Measurements from ENCODE around the gene OTOF.

The OTOF gene

DNA sequence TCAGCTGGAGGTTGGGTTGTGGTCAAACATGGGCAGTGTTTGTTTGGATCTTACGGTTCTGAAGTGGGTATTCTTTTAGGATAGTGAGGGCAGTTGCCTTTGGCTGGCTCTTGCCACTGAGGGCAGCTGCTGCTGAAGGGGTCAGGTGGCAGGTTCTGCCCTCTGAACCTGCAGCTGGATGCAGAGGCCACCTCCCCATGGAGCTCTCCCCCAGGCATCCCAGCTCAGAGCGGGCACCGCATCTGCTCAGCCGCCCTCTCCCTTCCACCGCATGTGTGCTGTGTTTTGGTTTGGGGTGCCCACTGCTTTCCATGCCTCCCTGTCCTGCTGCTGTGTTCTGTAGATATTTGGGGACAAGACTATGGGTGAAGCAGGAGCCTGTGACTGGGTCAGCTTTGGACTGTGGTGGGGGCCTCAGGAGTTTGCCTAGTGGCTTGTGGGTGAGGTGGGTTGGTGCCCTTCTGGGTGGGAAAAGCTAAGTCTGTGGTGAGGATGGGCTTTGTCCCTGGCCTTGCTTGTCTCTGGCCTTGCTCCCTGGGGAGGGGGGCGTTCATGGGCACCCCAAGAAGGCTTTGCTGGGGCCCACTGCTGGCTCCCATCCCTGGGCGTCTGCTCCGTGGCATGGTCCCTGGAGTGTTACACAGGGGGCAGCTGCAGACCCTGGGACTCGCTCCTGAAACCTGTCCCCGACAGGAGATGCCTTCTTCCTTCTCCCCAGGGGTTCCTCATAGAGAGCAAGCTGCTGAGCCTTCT lies 28.5 kb downstream of the OTOF start:
- DNase-seq, result no peak

DNA sequence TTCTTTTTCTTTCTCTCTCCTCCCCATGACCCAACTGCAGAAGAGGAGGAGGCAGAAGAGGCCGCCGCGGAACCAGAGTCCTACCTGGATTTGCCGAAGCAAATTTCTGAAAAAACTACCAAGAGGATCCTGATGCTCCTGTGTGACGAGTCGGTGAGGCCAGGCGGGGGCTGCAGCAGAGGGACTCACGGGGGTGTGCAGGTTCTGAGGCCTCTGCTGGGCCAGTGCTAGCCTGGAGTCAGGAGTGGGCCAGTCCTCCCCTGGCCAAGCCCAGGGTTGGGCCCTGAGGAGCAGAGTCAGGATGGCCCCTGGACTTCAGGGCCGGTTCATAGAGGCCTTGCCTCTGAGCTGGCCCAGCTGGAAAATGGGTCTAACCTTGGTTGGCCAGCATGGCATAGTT lies 29.3 kb downstream of the OTOF start:
- no peak for DNase-seq

DNA sequence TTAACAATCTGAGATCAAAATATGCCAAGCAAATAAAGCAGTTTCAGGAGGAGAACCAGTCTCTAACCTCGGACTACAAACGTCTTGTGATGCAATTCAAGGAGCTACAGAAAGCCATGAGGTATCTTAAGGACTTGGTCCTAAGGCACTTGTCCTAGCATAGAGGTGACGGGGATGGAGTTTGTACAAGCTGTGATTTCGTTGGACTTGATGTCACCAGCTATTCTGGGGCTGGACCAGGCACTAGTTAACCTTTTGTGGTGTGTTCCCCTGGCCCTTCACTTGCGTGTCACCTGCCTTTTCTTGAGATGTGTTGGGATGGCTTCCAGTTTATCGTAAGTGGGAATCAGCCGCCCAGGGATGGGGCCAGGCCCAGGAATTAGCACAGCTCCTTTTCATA lies 33.7 kb downstream of the OTOF start:
- no peak for DNase-seq

DNA sequence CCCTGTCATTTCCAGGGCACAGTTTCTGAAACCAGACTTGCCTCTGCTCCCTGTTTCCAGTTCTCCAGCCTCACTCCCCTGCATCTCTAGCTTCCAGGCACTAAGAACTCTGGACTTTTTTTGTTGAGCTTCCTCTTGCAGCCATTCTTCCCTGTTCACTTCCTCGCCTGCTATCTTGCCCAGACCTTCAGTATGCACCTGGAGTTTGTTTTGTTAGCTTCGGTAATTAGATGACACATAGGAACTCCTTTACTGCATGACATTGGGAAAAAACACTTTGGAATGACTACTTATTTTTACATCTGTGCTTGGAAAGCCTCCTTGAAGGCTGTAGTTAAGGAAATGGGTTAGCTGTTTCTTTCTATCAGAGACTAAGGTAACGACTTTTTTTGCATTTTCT lies 35.2 kb downstream of the OTOF start:
- no peak for DNase-seq

DNA sequence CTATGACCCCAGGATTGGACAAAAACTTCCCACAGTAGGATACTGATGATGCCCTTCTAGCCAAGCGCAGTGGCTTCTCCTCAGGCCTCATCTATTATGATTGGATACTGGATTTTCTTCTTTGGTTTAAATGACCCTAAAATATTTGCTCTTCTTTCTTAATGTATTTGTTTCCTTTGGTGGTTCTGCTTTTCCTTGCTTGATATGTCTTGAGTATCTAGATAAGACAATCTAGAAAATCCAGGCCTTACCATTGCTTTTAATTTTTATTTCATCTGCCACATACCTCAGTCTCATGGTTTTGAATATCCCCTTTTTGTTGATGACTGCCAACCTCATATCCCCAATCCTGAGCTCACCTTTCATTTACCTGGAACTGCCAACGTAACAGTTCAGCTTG lies 35.6 kb downstream of the OTOF start:
- no peak for DNase-seq

DNA sequence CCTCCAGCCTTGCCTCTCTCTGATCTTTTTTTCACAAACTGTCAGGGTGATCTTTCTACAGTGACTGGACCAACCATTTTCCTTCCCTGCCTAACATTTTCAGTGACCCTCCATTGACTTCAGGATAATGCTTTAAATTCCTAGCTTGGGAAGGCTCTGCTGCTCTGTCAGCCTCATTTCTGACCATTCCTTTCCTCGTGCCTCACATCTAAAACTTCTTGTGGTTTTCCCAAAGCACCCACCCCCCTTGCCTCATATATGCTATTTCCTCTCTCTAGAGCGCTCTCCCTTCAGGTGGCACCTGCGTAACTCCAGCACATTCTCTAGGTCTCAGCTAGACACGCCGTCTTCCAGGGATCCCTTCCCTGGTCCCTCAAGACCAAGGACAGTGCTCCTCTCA lies 39.0 kb downstream of the OTOF start:
- no peak for DNase-seq

DNA sequence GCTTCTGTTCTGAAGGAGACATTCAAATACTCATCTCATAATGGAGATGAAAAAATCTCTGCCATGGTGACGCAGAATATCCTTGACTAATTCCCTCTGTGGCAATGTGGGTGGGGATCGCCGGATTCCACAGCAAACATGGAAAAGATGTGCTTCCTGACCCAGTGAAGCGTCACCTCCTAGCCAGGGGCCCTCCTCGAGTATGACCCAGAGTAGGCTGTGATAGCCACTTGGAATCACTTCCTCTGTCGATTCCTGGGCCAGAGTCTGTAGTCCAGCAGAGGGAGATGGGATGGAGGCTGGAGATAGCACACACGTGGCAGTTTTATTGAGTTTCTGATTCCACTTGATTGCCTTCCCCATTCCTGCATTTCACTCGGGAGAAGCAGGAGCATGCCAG lies 39.4 kb downstream of the OTOF start:
- no peak for DNase-seq

DNA sequence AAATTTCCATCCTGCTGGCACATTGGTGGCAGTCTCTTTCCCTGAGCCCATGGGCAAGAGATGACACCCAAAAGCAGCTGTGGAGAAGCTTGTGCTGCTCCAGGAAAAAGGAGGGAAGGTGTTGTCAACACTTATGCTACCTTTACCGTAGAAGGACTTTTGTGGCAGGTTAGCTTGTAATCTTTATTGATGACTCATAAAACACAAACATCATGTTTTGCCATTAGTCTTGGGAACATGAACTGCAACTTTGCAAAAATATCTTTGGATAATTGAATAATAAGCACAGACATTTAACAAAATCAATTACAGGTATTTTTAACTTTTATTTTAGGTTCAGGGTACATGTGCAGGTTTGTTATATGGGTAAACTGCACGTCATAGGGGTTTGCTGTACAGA lies 42.8 kb downstream of the OTOF start:
- DNase-seq, result no peak

DNA sequence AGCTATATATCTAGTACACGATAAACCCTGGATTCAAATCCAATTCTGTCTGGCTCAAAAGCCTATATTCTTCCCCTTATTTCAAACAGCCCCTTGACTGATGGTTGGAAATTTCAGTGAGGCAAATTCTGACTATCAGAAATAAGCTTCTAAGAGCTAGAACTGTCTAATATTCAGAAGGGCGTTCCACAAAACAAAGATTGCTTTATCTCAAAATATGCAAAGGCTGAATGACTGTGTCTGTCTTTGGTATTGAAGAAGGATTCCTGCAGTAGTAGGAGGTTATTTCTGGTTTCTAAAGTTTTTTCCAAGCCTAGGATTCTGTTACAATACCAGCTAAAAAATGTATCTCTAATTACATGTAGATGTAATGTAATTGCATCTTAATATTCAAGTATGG lies 45.1 kb downstream of the OTOF start:
- no peak for DNase-seq

DNA sequence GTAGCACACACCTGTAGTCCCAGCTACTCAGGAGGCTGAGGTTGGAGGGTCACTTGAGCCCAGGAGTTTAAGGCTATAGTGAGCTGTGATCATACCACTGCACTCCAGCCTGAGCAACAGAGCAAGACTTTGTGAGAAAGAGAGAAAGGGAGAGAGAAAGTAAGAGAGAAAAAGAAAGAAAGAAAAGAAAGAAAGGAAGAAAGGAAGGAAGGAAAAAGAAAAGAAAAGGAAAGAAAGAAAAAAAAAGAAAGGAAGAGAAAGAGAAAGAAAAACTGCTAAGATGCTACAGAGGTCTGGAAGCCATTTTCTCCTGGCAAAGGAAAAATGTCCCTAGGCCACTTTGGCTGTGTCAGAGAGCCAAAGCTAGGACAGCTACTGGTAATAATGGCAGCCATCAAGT lies 45.6 kb downstream of the OTOF start:
- DNase-seq, result no peak

DNA sequence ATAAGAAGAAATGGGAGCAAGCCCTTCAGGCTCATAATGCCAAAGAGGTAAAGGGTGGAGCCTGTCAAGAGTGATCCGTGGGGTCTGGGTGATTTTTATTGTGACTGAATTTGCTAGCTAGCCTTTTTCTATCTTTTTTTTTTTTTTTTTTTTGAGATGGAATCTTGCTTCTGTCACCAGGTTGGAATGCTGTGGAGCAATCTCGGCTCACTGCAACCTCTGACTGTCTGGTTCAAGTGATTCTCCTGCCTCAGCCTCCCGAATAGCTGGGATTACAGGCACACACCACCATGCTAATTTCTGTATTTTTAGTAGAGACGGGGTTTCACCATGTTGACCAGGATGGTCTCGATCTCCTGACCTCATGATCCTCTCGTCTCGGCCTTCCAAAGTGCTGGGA lies 47.1 kb downstream of the OTOF start:
- DNase-seq, result no peak

DNA sequence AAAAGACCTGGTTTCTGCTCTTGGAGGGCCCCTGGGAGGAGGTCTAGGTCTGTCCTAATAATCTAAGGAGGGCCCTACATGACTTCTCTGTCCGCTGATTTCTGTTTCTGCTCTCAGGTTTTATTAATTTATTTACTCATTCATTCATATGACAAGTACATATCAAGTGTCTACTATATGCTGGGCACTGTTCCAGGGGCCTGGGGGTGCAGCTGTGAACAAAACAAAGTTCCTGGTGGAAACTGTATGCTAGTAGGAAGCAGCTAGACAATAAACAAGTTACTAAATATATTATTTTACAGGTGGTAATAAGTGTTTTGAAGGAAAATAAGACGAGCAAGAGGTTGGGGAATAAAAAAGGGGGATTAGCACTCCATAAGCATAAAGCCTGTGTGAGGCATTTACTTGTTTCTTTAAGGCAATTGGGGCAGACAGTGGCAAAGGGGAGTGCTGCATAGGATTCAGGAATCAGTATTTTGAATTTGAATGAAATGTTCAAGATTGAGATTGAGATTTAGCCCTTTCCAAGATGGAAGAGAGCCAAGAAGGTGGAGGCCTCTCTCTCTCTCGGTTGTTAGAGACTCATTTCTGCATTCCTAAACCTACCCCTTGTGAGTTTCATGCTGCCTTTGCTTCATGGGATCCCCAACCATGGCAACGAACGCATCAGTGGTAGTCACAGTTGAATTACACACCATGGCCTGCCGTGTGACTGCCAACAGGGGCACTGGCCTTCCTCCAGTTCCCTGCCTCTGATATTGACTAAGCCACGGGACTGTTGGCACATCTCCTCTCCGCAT lies 47.9 kb downstream of the OTOF start:
- peak; percentile 67 for DNase-seq

DNA sequence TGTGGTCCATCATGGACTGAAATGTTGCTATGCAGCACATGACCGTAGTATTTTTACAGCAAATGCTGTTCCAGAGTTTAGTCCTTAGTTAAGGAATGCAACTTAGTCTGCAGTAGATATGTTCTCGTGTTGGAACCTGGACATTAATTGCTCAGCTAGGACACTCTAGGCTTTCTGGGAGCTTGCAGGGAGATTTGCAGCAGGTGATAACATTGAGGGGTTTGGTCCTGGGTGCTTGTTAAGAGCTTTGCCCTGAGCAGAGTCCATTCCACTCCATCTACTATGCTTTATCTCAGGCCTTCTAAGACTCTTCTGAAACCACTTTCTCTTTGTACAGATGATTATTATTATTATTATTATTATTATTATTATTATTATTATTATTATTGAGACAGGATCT lies 49.1 kb downstream of the OTOF start:
- DNase-seq, result no peak

DNA sequence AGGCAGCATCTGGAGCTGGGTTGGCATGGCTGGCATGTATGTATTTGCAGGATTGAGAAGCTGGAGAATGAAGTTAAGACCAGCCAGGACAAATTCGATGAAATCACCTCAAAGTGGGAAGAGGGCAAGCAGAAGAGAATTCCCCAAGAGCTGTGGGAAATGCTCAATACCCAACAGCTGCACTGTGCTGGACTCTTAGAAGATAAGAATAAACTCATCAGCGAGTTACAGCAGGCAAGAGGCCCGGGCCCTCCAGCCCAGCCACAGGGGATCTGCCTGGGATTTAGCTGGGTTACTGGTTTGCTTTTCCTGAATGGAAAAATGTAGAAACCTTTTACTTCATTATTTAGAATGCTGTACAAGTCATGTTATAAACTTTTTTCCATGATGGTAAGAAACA lies 53.7 kb downstream of the OTOF start:
- no peak for DNase-seq

DNA sequence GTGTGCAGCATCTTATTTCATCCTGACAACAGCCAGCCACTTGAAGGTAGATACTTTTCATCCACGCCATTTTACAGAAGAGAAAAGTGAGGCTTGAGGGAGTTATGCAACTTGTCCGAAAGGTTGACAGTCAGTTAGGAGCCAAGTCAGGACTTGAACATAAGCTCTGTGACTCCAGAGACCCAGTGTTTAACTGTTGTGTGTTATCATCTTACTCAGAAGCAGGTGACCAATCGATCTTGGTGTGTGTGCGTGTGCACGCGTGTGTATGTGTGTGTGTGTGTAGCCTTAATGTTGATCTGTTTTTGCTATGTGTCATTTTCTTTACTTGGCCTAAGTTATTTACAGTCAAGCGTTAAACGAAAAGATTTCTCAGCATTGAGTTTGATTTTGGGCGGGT lies 54.2 kb downstream of the OTOF start:
- DNase-seq, result no peak

DNA sequence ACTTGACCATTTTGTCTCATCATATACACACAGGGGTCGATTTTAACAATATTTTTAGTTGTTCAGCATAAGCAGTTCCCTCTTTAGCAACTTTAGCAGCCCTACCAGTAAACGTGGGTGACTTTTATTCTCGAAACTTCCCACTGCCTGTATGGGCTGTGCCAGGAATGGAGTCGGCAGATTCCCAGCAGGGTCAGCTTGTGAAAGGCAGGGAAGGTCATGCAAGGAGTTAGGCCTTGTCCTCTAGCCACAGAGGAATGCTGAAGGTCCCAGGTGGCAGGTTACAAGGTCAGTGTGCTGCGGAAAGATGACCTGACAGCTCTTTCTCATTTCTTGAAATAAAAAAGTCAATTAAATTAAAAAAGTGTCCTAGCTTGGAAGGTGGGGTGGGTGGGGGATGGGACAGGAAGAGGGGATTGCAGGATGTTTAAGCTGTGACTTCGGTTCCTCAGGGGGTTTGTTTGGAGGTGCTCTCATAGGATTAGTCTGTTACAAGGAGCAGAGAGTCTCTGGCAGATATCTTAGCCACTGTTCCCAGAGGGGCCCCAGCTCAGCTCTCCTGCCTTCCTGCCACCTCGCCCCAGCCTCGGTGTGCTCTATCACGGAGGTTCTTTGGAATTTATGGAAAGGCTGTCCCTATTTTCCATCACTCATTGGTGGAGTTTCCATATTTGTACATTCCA lies 54.8 kb downstream of the OTOF start:
- no peak for DNase-seq

DNA sequence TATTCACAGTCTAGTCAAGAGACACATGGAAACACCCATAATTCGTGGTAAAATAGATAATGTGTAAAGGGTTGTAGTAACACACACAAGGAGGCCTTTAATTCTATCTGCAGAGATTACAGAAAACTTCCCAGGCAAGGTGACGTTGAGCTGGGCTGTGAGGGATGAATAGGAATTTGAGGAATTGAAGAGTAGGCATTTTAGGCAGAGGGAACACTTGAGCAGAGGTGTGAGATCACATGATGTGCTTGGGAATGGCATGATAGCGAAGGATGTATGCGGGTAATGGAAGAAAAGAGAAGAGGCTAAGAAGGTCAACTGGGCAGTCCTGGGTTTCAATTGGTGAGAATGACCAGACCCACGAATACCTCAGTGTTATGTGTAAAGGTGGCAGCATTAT lies 56.0 kb downstream of the OTOF start:
- DNase-seq, result no peak

DNA sequence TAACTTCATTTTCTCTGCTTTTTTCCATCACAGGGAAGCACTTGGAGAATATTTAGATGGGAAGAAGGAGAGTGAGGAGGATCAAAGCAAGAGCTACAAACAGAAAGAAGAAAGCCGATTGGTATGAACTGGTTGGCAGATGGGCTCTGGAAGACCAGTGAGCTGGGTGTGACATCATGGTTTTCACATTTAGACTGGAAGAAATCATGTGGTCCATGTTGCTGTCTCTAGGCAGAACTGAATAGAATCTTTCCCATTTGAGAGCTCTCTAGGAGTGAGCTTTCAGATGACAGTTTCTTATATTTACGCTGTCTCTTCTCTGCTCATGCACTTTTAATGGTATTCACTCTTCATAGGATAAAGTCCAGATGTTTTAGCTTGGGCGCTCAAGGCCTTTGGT lies 63.6 kb downstream of the OTOF start:
- no peak for DNase-seq

DNA sequence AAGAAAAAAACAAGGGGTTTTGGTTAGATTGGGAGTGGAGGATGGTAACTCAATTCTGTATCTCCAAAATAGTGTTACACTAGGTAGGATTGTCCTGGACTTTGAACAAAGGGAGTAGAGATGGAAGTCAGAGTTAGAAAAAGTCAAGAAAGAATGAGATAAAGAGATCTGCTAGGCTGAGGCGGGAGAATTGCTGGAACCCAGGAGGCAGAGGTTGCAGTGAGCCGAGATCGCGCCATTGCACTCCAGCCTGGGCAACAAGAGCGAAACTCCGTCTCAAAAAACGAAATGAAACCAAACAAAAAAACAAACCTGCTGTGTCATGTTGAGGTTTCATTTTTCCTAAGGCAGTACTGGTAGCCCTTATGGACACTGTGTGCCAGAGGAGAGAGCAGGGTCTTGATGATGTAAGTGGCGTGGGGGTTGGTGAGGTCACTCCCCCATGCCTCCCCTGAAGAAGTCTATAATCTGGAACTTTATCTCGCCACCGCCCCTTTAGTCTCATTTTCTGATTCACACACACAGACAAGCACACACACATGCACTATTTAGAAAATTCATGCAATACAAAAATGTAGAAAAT lies 65.7 kb downstream of the OTOF start:
- DNase-seq, result no peak

DNA sequence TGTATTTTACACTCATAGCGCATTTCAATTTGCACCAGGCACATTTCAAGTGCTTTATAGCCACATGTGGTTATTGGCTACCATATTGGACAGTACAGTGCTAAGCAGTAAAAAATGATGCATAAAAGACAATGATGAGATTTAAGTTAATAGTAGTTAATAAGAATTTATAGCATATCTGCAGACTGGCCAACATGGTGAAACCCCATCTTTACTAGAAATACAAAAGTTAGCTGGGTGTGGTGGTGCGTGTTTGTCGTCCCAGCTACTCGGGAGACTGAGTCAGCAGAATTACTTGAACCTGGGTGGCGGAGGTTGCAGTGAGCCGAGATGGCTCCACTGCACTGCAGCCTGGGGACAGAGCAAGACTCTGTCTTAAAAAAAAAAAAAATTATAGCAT lies 66.5 kb downstream of the OTOF start:
- no peak for DNase-seq

DNA sequence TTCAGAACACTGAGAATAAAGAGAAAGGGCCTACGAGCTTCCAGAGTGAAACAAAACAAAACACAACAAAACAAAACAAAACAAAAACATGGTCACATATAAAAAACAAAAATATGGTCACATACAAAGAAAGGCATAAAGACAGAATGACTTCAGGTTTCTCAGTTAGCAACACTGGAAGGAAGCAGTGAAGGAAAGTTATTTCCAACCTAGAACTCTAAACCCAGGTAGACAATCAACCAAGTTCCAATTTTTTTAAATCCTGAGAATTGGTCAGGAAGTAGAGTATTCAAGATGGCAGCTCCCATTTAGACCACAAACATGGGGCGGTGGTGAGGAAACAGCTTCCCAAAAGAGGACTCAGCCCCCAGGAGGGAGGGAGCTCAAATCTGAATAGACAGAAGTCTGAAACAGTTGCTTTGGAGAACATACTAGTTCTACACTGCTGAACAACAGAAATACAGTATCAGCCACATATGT lies 67.1 kb downstream of the OTOF start:
- no peak for DNase-seq

DNA sequence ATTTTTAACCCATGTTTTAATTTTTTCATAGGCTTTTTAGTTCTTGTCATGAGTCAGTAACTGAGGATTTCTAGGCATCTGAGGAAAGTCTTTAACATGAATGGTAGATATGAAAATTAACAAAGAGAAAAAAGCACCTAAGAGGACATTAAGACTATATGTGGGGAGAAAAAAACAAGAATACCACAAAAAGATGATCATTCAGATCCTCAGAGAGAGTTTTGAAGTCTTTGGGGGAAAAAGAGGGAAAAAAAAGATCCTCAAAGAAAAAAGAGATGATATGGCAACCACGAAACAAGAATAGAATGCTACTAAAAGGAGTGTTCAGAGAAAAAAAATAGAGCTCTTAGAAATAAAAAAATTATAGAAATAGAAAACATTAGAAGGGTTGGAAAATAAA lies 68.1 kb downstream of the OTOF start:
- no peak for DNase-seq

DNA sequence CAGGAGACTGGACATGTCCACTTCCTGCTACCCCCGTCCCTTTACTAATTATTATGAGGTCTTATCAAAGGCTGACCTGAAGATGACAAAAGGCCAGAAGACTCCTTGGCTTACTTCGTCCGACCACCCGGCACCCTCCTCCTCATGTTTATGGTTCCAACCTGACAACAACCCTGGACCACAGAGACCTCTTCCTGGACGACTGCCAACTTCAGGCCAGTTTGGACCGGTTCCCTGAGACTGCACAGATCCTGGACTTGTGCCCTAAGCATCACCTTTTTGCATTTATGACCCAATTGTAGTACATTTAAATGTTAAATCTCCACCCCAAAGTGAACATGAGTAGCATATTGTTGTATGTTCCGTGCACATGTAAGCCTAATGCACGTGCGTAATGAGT lies 70.4 kb downstream of the OTOF start:
- DNase-seq, result no peak

Measured in NCI-H2029 treated with DMSO at 0.1 percent for 48 hours (cell line).